IPS-NIHi7 (cell line): ENCODE measurements around the gene ABCA4.

Experiments
- DNase-seq: peaks from one replicate; pipeline ENCODE4 v3.0.0; 2012; ENCODE audit warnings: mixed read lengths; ENCODE audit errors: extremely low spot score

Gene ABCA4

DNA sequence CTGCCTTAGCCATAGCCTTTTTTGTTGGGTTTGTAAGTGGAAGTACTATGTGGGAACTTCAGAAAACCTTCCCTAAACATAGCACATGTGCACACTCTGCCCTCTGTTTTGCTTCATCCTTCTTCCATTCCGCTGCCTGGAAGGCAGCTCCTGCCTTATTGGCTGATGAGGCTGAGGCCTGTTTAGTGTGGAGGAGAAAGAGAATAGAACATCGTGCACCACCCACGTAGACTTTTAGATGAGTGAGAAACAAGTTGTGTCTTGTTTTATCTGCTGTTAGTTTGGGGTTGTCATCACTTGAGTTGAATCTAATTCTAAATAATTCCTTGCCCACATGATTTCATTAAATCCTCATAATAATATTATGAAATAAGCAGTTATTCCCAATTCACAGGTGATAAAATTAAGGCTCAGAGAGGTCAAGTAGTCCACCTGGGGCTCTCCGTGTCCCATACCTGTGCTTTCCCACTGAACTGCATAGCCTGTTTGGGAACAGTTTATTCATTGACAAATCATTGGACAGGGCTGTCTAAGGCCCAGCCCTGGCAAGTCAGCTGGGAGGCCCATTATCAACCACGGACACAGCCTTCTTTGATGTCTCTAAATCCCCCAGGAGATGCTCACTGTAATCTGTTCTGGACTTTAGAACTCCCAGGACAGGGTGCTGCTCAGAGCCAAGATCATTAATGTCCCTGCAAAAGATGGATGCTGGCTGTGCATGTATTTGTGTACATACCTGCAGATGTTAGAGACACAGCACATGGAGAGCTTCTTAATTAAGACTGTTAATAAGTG, 93.0 kb downstream of the ABCA4 start:
- no peak for DNase-seq

DNA sequence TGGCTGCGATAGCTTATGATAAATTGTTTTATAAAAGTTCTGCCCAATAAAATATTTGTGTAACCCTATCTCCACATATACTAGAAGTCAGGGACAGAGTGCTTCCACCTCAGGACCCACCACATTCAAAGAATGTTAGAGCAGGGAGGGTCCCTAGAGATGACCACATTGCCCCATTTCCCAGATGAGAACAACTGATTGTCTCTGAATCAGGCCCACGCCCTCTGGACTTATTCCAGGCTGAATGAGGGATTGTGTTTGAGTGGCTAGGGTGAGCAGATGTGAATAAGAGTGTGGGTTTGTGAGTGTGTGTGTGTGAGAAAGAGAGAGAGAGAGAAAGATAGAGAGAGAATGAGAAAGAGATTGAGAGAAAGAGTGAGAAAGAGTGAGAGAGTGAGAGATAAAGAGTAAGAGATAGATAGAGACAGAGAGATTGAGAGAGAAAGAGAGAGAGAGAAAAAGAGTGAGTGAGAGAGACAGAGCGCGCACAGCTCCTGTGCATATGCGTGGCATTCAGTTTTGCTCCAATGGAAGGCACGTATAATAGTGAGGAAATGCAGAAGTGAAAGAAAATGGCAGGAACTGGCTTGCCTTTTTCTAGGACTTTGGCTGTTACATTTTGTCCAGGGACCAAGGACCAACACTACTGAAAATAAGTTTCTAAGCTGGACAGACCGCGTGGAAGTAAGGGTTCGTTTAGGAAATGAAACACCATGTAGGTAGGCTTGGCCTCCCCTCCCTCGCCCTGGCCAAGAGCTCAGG, 94.1 kb downstream of the ABCA4 start:
- DNase-seq = no peak

DNA sequence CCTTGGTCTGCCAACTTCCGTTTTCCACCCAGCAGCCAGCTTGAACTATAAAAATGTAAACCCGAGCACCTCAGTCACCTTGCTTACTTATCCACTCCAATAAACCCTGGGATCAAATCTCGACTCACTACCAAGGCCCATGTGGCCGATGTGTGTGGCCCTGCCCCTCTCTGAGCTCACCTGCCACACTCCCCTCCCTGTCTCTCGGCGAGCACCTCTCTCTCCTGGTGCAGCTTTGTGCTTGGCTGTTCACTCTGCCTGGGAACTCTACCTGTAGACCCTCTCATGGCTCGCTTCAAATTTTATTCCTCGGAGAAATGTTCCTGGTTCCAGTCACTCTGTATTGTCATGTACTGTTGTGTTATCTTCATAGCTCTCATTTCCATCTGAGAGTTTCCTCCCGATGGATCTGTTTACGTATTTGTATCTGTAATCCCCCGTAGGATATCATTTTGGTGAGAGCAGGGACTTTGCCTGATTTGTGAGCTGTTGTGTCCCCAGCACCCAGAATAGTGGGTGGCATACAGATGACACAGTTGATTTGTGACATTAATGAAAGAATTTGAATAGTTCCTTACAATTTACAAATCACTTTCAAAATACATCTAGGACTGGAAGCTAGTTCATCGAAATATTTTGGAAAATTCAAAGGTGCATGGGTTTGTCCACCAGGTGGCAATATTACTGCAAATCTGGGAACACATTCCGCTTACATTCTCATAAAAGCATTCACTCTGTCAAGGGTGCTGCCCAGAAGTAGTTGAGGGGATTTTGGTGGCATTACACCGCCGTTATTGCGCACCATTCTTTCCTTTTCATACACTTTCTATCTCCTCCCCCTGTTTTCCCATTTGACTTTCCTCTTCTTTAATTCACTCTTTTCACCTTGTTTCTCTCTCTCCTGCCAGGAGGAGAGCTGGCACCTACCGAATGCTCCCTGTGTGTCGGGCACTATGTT, 95.3 kb downstream of the ABCA4 start:
- DNase-seq = peak; percentile 64

DNA sequence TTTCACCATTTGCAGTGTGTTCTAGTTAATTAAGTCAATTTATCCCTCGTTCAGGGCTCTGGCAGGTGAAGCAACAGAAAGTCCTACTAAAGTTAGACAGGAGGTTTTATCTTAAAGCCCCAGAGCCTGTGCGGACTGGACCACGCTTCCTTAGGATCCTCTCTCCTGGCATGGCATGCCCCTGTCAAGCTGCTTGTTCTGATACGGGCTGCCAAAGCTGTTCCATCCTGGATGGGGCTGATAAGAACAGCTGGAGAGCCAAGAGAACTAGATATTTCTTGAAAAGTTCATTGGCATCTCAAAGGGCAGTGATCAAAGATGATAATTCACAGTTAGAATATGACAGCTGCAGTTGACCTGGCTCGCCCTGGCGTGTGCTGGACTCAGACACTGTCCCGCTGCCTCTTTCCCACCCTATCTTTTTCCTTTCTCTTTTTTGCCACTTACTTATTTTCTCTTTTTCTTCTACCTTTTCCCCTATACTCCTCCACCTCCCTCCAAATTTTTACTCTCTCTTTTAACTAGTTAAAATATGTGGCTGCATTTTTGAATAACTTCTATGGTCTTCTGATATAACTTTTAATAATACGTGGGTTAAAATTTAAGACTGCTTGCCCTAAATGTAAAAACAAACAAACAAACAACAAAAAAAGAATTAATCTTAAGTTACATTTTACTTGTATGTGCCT, 96.7 kb downstream of the ABCA4 start:
- no peak for DNase-seq

DNA sequence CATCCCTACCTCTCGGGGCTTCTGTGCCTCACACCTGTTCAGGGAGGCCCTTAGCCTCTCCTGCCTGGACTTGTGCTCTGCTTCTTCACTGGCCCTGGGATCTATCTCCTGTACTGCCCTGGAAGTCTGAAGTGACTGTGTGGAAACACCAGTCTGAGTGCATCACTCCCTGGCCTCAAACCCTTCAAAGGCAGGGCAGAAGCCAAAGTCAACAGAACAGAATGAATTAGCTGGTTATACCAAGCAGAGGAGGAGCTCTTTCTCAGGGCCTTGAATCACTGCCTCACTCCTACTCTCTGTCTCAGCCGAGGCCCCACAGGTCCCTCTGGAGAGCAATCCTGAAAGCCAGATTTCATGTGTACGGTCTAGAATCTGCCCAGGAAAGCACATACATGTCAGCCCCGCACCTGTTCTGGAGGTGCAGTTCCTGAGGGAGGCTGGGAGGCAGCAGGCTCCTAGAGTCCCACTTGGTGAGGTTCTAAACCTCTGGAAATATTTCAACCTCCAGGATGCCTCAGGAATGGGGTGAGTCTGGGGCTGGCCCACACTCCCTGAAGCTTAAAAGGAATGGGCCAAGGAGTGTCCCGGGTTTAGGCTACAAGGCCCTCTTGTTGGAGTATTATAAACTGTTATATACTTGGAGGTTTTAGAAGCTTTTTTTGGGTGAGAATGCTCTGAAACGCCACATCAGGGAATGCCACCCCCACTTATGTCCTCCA, 98.3 kb downstream of the ABCA4 start:
- DNase-seq = no peak

DNA sequence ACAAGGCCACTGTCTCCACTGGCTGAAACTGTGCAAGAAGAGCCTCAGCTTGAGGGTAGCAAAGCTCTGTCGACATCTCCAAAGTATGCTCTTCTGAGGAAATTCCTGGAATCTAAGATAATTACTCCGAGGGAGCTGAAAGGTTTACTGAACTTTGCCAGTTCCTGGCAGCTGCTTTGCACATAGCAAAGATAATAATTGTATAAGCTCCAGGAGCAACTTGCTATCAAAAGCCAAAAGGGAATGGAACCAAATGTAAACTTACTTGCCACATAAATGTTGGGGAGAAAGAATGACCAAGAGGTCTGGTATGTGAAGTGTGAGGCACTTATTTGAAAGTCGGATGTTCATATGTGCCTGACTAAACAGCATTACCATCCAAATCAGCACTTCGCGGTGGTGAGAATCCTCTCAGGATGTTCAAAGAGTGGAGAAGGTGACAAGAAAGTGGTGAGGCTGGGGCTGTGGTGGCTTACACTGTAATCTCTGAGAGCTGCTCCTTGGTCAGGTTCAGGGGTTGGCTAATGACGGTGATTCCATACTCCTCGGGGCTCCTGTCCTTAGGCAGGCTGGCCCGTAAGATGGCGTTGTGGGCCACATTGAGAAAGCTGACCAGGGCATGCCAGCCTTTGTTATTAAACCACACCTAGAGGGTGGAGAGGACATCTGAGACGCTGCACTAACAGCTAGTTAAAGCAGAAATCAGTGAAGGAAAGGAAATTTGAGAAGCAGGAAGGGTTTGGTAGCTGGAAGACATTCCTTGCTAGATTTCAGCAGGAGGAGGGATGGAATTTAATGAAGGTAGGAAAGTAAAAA, 100.0 kb downstream of the ABCA4 start:
- DNase-seq = no peak

DNA sequence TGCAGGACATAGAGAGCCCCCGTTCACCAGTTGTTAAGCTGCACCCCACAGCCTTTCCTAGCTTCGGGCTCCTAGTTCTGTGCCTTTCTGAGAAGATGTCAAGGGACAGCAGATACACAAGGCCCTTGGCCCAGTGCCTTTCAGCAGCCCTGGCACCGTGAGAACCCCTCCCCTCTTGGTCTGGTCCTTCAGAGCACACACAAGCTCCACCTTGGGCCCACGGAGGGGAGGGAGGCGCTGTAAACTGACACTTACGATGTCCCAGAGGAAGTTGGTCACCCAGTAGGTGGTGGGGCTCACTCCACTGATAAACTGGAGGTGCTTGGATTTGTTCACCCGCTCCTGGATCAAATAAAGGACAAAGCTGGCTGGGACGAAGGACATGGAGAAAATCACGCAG, 101.6 kb downstream of the ABCA4 start:
- no peak for DNase-seq

DNA sequence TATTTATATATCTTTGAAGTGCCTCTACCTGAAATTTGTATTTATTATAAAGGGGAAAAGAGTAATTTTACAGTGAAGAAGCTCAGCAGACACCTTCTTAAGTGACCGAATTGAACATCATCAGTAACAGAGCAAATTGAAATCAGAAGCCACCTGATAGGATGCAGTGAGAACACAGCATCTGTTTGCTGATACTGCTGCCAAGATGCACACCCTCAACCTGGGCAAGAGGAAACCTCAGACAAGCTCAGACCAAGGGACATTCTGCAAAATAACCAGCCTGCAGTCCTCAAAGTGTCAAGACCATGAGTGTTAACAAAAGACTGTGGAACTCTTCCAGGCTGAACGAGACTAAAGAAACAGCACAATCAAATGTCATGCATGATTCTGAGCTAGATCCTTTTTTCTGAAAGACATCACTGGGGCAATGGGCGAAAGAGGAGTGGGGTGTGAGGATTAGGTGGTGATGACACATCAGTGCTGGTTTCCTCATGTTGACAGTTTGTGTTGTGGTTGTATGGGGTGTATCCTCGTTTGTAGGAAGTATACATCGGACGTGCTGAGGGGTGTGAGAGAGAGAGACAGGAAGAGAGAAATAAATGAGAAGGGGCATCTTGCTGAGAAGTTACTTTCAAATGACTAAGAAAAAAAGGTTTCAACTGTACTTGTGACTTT, 103.7 kb downstream of the ABCA4 start:
- DNase-seq = no peak

DNA sequence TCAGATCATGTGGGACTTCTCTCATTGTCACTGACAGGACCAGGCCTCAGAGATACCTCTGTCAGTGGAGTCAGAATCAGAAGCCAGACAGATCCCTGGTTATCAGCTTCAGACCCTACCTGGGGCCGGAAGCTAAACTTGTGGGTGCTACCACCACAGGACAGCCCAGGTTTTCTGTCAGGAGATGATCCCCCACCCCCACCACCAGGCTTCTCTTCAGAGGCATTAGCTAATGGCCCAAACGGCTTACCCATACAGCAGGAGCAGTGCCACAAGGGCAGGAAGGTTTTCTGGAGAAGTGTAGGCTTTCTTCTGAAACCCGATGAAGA, 105.5 kb downstream of the ABCA4 start:
- DNase-seq = no peak

DNA sequence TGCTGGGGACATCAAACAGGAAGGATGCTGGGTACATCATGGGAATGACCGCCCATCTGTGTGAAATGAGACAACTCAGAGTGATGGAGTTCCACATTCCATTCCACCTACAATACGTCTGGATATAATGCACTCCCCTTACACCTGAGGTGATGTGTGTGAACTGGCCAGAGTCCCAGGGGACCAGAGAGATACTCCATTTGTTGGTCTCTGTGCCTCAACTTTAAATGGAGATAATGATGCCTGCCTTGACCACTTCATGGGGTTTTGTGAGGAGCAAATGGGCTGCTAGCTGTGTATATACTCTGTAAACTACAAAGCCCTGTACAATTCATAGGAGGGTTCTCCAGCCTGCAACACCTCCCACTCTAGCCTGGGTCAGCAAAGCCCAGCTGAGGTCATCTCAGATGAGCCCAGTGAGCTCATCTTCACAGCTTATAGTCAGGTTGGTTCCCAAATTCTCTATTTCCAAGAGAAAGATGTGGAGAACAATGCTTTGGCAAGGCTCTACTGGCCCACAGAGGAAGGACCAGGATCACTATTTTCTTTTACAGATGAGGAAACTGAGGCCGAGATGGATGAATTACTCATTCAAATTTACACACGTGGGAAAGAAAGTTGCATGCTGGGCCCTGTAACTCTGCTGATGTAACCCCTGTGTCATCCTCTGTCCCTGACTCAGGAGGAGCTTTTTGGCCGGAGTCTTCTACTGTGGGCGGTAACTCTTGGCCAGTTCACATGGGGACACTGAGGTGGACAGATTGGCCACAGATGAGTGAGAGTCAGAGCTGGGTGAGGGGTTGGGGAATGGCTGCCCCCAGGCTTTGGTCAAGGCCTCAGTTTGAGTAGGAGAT, 106.1 kb downstream of the ABCA4 start:
- DNase-seq = no peak

DNA sequence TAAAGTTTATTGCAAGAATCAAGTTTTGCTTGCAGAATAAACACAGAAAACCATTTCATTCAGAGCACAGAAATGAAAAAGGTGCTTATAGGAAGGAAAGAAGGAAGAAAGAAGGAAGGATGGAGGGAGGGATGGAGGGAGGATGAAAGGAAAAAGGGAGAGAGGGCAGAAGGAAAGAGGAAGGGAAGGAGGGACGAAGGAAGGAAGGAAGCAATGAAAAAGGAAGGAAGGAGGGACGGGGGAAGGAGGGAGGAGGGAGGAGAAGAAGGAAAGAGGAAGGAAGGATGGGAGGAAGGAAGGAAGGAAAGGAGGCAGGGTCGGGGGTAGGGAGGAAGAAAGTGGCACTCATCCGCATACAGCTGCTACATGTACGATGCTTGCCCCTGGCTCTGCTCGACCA, 106.9 kb downstream of the ABCA4 start:
- DNase-seq = no peak

DNA sequence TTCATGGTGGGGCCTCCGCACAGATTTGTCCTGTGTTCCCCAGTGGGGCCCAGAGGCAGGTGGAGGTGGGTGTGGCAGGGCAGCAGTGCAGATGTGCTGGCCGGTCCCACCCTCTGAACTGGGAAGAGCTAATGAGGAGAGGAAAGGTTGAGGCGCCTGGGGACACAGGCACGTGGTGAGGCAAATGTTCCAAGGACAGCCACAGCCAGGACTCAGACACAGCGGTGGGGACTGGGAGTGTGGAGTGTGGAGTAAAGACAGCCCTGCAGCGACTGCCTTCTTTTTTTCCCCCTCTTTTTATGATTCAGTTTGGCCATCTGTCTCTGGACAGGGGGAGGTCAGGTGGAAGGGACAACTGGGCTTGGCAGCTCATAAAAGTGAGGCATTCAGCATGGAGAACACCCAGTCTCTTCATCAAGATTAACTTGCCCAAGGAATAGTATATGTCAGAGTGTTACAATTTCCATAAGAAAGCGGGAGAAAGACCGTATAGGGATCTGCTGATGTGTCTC, 107.5 kb downstream of the ABCA4 start:
- DNase-seq = no peak

DNA sequence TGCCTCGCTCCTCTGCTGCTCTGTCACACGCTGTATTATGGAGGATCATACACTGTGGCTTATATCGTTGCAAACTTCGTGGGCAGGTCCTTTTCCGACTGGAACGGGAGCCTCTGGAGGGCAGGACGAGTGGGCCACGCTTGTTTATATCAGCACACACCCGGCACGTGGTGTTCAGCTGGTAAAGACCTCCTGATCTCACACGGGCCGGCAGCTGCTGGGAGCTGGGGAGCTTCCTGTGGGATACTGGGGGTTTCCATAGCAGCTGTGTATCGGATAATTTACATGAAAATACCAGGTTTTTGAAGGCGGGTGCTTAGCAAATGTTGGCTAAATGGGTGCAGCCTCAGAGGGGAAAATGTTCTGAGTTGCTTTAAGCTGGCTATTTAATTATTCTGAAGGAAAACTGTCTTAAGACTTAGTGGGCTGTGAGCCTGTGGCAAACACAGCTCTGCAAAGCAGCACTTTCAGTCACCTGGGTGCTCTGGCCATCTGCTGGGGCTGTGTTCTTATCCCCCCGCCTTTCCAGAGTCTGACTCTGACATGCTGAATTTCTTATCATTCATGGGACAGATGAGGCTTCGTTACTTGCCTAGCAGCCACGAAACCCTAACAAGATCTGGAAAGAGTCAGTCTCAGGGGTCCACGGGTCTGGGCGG, 108.1 kb downstream of the ABCA4 start:
- peak; percentile 63 for DNase-seq

DNA sequence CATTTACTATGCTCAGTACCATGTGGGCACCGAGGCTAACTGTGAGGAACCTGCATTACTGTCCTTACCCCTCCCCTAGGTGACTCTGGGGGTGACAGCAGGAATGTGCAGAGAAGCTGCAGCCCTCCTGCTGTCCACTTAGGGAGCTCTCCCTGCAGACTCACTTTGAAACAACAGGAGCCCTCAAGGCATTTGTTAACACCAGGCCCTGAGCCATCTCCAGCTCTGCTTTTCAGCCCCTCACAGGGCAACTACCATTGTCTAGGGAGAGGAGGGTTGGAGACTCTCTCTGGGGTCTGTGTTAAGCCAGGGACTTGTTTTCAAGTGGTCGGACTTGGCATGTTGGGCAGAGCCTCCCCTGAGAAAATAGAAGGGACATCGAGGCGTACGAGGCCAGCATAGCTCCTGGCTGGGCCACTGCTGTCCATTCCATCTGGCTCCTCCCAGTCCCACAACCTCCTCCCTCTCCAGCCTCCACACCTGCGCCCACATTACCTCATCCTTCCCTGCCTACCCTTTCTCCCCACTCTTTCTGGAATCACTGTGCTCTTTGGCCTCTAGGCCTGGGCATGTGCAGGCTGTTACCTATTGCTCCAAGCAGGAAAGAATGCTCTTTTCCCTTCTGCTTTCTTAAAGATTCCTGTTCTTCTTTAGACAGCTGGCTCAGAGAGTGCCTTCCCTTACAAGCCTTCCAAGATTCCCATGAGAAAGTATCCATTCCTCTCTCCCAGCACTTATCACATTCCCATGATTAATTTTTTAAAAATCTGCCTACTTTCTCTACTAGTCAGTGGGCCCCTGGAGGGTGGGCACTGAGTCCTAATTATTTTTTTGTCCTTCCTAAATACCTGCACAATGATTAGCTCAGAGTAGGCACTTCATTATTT, 109.0 kb downstream of the ABCA4 start:
- no peak for DNase-seq

DNA sequence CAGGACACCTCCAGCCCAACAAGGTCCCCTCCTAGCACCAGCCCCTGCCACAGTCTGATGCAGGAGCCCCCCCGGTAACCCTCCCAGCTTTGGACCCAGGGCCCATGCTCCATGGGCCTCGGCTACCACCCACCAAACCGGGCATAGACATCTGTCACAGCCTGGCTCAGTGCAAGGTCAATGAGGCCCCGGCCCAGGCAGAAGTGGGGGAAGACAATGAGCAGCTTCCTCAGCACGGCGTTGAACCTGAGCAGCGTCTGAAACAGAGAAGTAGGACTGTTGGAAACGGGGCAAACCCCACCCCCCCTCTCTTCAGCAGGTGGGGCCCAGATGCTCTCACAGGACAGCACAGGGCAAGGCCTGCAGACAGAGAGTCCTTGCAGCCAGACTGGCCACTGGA, 109.8 kb downstream of the ABCA4 start:
- DNase-seq = no peak

DNA sequence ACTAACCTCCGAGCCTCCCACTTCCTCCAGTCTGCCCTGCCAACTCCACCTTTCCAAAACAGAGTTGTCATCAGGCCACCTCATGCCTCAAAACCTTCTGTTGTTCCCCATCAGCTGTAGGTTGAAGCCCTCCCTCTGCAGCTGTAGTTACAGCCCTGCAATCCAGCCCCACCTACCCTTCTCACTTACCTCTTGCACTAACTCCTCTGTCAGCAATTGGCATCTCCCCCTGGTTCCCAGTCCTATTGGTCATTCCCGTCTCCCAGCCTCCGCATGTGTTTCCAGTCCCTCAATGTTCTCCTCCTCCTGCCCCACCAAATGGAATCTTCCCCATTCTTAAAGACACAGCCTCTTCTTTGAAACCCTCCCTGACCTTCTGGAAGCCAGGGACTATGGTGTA, 111.6 kb downstream of the ABCA4 start:
- no peak for DNase-seq

DNA sequence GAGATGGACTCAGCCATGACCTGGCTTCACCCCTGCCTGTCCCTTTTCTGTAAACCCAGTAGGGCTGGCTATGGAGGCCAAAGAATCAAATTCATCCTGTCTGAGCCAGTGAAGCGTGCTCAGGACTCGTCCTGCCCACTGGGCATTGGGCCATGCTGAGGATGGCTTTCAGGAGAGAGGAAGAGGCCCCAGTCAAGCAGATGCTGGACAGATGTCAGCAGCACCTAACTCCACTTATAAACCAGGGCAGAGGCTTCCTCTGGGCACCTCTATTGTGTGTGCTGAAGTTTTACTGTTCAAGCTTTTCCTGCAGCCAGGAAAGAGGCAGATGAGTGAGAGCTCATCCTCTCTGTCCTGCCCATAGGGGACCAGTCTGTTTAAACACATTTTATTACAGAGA, 114.3 kb downstream of the ABCA4 start:
- no peak for DNase-seq
